Thymus (tissue), 11 donors: ENCODE measurements around the gene OSGIN1. TPM values are rescaled to one million over a fixed set of nuclear protein-coding genes. Genes with fewer than 3 reads are reported as not detected.

ENCODE experiments used
- DNase-seq, 9 donors: peaks; one replicate each; pipeline ENCODE4 v3.0.0-alpha.2; 2013; ENCODE audit warnings: low spot score in 9 of 9, low read depth in 6 of 9, missing footprints in 1 of 9
- H3K27ac ChIP-seq, 2 donors: one replicate each; pipeline ENCODE4 v1.5.1; 2013; ENCODE audit warnings: control low read depth in 1 of 2, low read depth in 1 of 2, low read length in 1 of 2, mild to moderate bottlenecking in 1 of 2, moderate library complexity in 1 of 2
- H3K27me3 ChIP-seq, 2 donors: one replicate each; pipeline ENCODE4 v1.5.1; 2013; ENCODE audit warnings: low read length in 1 of 2; ENCODE audit not compliant: control insufficient read depth in 2 of 2, insufficient read depth in 1 of 2
- H3K36me3 ChIP-seq, 2 donors: one replicate each; pipeline ENCODE4 v1.5.1; 2013; ENCODE audit warnings: low read length in 1 of 2, mild to moderate bottlenecking in 1 of 2, moderate library complexity in 1 of 2; ENCODE audit not compliant: control insufficient read depth in 2 of 2, insufficient read depth in 2 of 2
- H3K4me1 ChIP-seq, 2 donors: one replicate each; pipeline ENCODE4 v1.5.1; 2013; ENCODE audit warnings: low read length in 2 of 2; ENCODE audit not compliant: control insufficient read depth in 2 of 2, insufficient read depth in 2 of 2
- H3K4me3 ChIP-seq, 2 donors: one replicate each; pipeline ENCODE4 v1.5.1; 2013; ENCODE audit warnings: low read length in 2 of 2, control low read depth in 1 of 2, mild to moderate bottlenecking in 1 of 2
- H3K9me3 ChIP-seq, 2 donors: one replicate each; pipeline ENCODE4 v1.5.1; 2013; ENCODE audit warnings: low read length in 1 of 2, mild to moderate bottlenecking in 1 of 2; ENCODE audit not compliant: control insufficient read depth in 2 of 2, insufficient read depth in 1 of 2
- WGBS: extraction: QIAGEN DNeasy Blood & Tissue Kit; methylation state at CpG from one replicate; pipeline ENCODE4 v1.1.7; 2013; 5-methylcytosine and 5-hydroxymethylcytosine counted together
- polyA plus RNA-seq: library from polyadenylated mRNA; stranded (reverse); fragments of 200-250 nt; gene quantifications from one replicate; pipeline ENCODE4 v1.2.3, GENCODE V29; 2013
- total RNA-seq: library from RNA; stranded (reverse); fragments of 120-200 nt; gene quantifications from one replicate; pipeline ENCODE4 v1.2.4, GENCODE V29; 2013
- donor health status: healthy.

The OSGIN1 gene
- total and polyA plus RNA-seq, 2 donors = 0.42 to 3.8 TPM

GRCh38 chr16:83983491-83983890, 30.5 kb downstream of the OSGIN1 start:
- no peaks in the 10 kb centered on the region for H3K4me1 ChIP-seq
- H3K4me3 ChIP-seq = no peak overlapping the region
- no peak for DNase-seq
- H3K27me3 ChIP-seq = peaks cover 0 to 2% of the 10 kb centered on the region in 2 donors
- peaks cover 0 to 2% of the 10 kb centered on the region in 2 donors for H3K9me3 ChIP-seq
- WGBS = 94% methylated on average over 4 of the region's 4 CpGs
- no peak overlapping the region for H3K27ac ChIP-seq
- no peaks in the 10 kb centered on the region for H3K36me3 ChIP-seq

GRCh38 chr16:83989300-83989699, 36.3 kb downstream of the OSGIN1 start:
- Histone ChIP-seq H3K9me3 (no peaks in the 10 kb centered on the region), H3K4me1 (no peaks in the 10 kb centered on the region), H3K36me3 (no peaks in the 10 kb centered on the region), H3K27me3 (peaks cover 0 to 17% of the 10 kb centered on the region in 2 donors), H3K27ac (no peak overlapping the region), H3K4me3 (no peak overlapping the region)
- WGBS = 89% methylated on average over 8 of the region's 8 CpGs
- no peak for DNase-seq

DNA sequence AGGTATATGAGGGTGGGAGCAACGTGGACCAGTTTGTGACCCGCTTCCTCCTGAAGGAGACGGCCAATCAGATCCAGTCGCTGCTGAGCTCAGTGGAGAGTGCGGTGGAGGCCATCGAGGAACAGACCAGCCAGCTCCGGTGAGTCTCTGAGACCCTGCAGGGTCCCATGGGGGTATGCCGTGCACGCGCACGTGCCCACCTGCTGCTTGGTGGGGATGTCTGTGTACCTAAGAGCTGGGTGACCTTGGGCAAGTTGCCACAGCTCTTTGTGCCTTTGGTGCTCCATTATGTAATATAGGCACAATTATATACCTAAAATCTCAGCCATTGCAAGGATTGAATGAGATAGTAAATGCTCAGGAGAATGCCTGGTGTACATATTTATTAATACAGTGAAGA, 37.5 kb downstream of the OSGIN1 start:
- WGBS = 91% methylated on average over 11 of the region's 11 CpGs
- DNase-seq = no peak
- Histone ChIP-seq H3K4me3 (no peak overlapping the region), H3K9me3 (no peaks in the 10 kb centered on the region), H3K27ac (no peak overlapping the region), H3K36me3 (no peaks in the 10 kb centered on the region), H3K27me3 (peaks cover 0 to 26% of the 10 kb centered on the region in 2 donors), H3K4me1 (peaks cover 0 to under 1% of the 10 kb centered on the region in 2 donors)

GRCh38 chr16:83992624-83993023, 39.6 kb downstream of the OSGIN1 start:
- no peaks in the 10 kb centered on the region for H3K9me3 ChIP-seq
- 86% methylated on average over 6 of the region's 6 CpGs for WGBS
- peaks cover 0 to 39% of the 10 kb centered on the region in 2 donors for H3K27me3 ChIP-seq
- no peak for DNase-seq
- peaks cover 2 to 7% of the 10 kb centered on the region in 2 donors for H3K4me1 ChIP-seq
- H3K27ac ChIP-seq = no peak overlapping the region
- no peak overlapping the region for H3K4me3 ChIP-seq
- no peaks in the 10 kb centered on the region for H3K36me3 ChIP-seq

- Histone ChIP-seq H3K36me3 (no peaks in the 10 kb centered on the region), H3K4me3 (no peak overlapping the region), H3K9me3 (no peaks in the 10 kb centered on the region), H3K27ac (no peak overlapping the region), H3K4me1 (peaks cover 2 to 7% of the 10 kb centered on the region in 2 donors), H3K27me3 (peaks cover 0 to 38% of the 10 kb centered on the region in 2 donors)
- no peak for DNase-seq
- WGBS = 34% methylated on average over 8 of the region's 8 CpGs
These were observed 41.0 kb downstream of the OSGIN1 start for GRCh38 chr16:83994087-83994486.

- peaks cover 0 to 35% of the 10 kb centered on the region in 2 donors for H3K27me3 ChIP-seq
- peaks cover 2 to 7% of the 10 kb centered on the region in 2 donors for H3K4me1 ChIP-seq
- no peaks in the 10 kb centered on the region for H3K9me3 ChIP-seq
- no peak for DNase-seq
- no peak overlapping the region for H3K27ac ChIP-seq
- H3K36me3 ChIP-seq = no peaks in the 10 kb centered on the region
- 82% methylated on average over 13 of the region's 13 CpGs for WGBS
- no peak overlapping the region for H3K4me3 ChIP-seq
These were observed 41.7 kb downstream of the OSGIN1 start for GRCh38 chr16:83994703-83995102.

DNA sequence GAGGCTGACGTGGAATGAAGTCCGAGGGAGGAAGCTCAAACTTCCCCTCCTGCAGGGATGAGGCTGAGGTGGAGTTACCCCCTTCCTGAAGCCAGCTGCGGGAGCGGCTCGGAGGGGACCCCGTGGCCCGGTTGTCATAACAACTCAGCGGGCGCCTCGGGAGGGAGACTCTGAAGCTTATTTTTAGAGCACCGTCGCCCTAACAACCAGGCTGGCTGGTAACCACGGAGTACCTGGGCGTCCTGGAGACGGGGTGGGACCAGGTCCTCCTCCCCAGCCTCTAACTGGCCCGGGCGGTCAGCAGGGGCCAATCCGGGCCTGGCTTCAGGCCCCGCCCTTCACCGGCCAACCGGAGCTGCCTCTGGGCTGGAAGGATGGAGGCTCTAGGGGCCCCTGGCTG, 42.7 kb downstream of the OSGIN1 start:
- Histone ChIP-seq H3K27ac (no peak overlapping the region), H3K4me3 (no peak overlapping the region), H3K27me3 (peaks cover 0 to 35% of the 10 kb centered on the region in 2 donors), H3K4me1 (peaks cover 2 to 7% of the 10 kb centered on the region in 2 donors), H3K36me3 (no peaks in the 10 kb centered on the region), H3K9me3 (no peaks in the 10 kb centered on the region)
- WGBS = 10% methylated on average over 21 of the region's 21 CpGs
- DNase-seq = peak in 3 of 9 donors; percentile 2 to 31 (median 3)

DNA sequence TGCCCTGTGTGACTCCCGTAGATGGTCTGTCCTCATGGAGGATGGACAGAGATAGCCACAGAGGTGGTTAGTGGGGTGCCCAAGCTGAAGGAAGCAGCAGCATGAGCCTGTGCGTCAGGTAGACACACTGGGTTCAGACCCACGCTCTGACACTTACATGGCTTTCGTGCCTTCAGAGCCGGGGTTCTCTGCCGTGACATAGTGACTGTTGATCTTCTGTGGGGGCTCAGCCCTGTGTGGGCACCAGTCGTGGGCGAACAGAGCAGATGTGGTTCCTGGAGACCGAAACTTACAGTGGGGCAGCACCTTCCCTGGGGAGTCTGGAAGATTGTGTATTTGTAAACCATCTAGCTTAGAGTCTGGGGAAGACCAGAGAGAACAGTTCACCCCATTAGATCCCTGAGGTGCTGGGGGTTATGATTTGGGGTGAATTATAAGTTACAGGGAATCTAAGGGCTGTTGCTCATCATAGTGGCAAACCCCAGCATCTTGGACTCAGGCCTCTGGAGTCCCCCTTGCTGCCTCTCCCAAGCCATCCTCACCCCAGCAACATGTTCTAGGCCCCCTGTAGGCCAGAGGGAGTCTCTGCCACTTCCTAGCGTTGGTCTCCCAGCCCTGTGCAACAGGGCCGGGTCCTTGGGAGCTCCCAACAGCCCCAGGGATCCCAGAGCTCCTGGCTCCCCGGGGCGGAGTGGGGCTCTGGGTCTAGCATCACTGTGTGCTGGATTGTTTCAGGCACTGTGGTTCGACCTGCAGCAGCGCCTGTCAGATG, 43.6 kb downstream of the OSGIN1 start:
- DNase-seq = no peak
- peaks cover 2 to 7% of the 10 kb centered on the region in 2 donors for H3K4me1 ChIP-seq
- peaks cover 0 to 35% of the 10 kb centered on the region in 2 donors for H3K27me3 ChIP-seq
- no peak overlapping the region for H3K4me3 ChIP-seq
- no peaks in the 10 kb centered on the region for H3K9me3 ChIP-seq
- H3K36me3 ChIP-seq = no peaks in the 10 kb centered on the region
- H3K27ac ChIP-seq = no peak overlapping the region
- WGBS = 90% methylated on average over 15 of the region's 15 CpGs

GRCh38 chr16:83998091-83998490, 45.1 kb downstream of the OSGIN1 start:
- Histone ChIP-seq H3K27ac (no peak overlapping the region), H3K36me3 (no peaks in the 10 kb centered on the region), H3K9me3 (no peaks in the 10 kb centered on the region), H3K4me1 (peaks cover 2 to 7% of the 10 kb centered on the region in 2 donors), H3K27me3 (peaks cover 0 to 31% of the 10 kb centered on the region in 2 donors), H3K4me3 (no peak overlapping the region)
- 92% methylated on average over 13 of the region's 13 CpGs for WGBS
- no peak for DNase-seq
